GM12873 (cell line): ENCODE results near the gene ANKRD1.

Source experiments
- TF ChIP-seq, protein P1 (sequence below): IDR thresholded peaks from 2 replicates; pipeline ENCODE4 v1.5.1; 2012; ENCODE audit warnings: low read depth, mild to moderate bottlenecking, moderate library complexity, low read length, control low read depth; ENCODE audit not compliant: insufficient read depth; ENCODE audit errors: missing control alignments

Gene ANKRD1

DNA sequence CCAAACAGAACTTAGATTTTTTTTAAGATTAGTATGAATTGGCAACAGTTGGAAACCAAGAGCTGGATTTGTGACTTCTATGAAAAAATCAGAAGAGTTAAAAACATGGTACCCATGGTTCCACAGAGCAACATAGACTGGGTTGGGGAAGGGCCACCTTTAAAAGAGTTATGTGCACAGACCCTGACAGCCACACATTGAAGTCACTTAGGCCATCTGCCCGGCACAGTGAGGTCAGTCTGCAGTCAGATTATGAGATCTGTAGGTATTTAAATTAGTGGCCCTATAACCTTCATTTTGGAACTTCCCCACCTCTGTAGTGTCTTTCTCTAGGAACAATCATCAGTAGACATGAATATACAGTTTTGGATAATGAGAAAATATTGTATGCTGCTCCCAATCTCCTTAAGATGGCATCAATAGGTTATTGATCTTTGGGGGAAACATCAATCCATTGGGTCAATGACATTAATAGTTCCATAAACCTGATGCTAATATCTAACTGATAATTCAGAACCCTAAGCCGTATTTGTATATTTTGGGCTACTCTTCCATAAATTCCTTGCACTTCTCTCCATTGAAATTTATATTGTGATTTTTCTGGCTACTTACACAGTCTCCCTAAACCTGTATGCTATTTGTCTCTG lies 7.0 kb downstream of the ANKRD1 start:
- TF ChIP-seq, protein P1, sequence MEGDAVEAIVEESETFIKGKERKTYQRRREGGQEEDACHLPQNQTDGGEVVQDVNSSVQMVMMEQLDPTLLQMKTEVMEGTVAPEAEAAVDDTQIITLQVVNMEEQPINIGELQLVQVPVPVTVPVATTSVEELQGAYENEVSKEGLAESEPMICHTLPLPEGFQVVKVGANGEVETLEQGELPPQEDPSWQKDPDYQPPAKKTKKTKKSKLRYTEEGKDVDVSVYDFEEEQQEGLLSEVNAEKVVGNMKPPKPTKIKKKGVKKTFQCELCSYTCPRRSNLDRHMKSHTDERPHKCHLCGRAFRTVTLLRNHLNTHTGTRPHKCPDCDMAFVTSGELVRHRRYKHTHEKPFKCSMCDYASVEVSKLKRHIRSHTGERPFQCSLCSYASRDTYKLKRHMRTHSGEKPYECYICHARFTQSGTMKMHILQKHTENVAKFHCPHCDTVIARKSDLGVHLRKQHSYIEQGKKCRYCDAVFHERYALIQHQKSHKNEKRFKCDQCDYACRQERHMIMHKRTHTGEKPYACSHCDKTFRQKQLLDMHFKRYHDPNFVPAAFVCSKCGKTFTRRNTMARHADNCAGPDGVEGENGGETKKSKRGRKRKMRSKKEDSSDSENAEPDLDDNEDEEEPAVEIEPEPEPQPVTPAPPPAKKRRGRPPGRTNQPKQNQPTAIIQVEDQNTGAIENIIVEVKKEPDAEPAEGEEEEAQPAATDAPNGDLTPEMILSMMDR: no peak

DNA sequence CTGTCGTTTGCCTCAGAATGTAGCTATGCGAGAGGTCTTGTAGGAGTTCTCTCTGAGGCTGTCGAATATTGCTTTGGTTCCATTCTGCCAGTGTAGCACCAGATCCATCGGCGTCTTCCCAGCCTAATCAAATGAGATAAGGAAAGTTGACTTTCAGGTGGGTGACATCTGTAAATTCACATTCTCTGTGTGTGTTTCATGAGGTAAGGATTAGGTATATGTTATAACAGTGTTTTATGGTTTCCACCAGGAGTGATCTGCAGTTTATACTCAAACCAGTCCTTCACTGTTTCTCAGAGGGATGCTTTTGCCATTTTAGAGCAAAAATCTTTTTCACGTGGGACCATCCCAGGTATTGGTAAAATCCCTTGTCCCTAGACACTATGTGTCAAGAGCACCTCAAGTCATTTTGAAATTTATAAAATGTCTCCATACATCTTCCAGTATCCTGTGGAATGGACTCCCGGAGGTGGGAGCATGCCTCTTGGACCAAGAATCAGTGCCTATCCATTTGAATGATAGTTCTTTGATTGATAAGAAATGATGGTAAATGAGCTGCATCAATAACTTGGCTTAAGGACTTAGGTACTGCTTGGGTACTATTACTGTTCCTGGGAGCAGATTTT lies 7.9 kb downstream of the ANKRD1 start:
- TF ChIP-seq, protein P1: no peak

DNA sequence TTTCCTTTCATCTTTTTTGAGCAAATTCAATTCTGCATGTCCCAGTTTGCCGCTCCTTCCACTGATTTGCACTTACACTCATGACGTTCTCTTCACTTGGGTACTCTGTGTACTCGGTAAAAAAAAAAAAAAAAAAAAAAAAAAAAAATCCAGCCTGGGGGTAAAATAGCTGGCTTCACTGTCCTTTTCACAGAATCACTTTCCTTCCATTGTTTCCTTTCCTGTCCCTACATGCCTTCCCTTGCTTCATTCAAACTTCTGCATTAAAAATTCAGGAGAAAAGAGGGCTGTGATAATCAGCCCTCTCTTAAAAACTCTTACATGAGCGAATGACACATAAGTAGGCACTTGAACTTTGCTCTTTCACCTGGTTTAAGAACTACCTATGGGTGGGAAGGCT lies 8.7 kb downstream of the ANKRD1 start:
- TF ChIP-seq, protein P1: no peak

GRCh38 chr10:90911133-90912051 lies 9.5 kb downstream of the ANKRD1 start:
- TF ChIP-seq, protein P1: peak; percentile 81

- TF ChIP-seq, protein P1: no peak
Observed at GRCh38 chr10:90906596-90906995, 14.3 kb downstream of the ANKRD1 start.

DNA sequence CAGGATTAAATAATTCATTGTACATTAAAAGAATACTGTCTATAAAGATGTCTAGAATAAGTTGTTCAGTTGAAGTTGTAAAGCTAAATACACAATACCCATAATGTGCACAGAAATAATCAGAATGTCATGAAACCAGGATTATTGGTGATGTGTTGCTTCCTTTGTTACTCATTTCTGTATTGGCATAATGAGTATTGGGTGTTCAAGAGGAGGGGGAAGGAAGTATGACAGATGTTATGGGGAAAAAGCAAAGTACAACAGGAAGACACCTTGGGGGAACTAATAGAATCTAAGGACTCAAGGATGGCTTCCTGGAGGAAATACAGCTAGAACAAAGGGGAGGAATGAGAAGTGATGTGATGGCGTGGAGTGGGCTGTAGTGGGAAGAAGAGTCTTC lies 15.0 kb downstream of the ANKRD1 start:
- TF ChIP-seq, protein P1: no peak

- TF ChIP-seq, protein P1: no peak
Observed at GRCh38 chr10:90893190-90893589, 27.7 kb downstream of the ANKRD1 start.
